Astrocyte of the spinal cord (primary cell): ENCODE results near the gene LRP4.

Experiments
- DNase-seq: peaks from one replicate; pipeline ENCODE4 v3.0.0; 2011; ENCODE audit warnings: low read depth, low spot score
- H3K4me3 ChIP-seq: 2 replicates; pipeline ENCODE4 v1.5.1; 2011; ENCODE audit warnings: low read depth, mild to moderate bottlenecking, low read length, moderate library complexity
- in situ Hi-C: cut with HindIII; loops from 2 replicates; pipeline ENCODE4 v1.10.0; 2017; ENCODE audit warnings: low sequenced_read_pairs
- TF ChIP-seq, protein P1 (sequence below): IDR thresholded peaks from 2 replicates; pipeline ENCODE4 v1.5.1; 2012; ENCODE audit warnings: low read depth, mild to moderate bottlenecking, low read length, inconsistent platforms

The LRP4 gene

GRCh38 chr11:46855863-46856262 lies 62.5 kb downstream of the LRP4 start:
- DNase-seq, result no peak
- TF ChIP-seq, protein P1, sequence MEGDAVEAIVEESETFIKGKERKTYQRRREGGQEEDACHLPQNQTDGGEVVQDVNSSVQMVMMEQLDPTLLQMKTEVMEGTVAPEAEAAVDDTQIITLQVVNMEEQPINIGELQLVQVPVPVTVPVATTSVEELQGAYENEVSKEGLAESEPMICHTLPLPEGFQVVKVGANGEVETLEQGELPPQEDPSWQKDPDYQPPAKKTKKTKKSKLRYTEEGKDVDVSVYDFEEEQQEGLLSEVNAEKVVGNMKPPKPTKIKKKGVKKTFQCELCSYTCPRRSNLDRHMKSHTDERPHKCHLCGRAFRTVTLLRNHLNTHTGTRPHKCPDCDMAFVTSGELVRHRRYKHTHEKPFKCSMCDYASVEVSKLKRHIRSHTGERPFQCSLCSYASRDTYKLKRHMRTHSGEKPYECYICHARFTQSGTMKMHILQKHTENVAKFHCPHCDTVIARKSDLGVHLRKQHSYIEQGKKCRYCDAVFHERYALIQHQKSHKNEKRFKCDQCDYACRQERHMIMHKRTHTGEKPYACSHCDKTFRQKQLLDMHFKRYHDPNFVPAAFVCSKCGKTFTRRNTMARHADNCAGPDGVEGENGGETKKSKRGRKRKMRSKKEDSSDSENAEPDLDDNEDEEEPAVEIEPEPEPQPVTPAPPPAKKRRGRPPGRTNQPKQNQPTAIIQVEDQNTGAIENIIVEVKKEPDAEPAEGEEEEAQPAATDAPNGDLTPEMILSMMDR, result no peak
- no peak overlapping the region for H3K4me3 ChIP-seq
- in situ Hi-C loops, result no loop called here

DNA sequence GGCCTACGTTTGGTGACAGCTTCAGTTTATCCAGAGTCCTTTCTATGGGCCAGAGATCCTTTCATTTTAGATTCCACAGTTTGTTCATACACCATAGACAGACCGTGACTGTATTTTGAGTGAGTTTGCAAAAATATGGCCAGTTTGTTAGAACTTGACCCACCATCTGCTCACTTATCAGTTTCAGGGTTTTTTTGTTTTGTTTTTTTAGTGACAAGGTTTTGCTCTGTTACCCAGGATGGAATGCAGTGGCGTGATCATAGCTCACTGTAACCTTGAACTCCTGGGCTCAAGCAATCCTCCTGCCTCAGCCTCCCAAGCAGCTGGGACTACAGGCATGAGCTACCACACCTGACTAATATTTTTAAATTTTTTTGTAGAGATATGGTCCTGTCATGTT lies 63.2 kb downstream of the LRP4 start:
- in situ Hi-C loops, result no loop called here
- no peak for DNase-seq
- H3K4me3 ChIP-seq, result no peak overlapping the region
- TF ChIP-seq, protein P1, result no peak

GRCh38 chr11:46850829-46851380 lies 67.4 kb downstream of the LRP4 start:
- DNase-seq, result no peak
- in situ Hi-C loops, result no loop called here
- TF ChIP-seq, protein P1, result no peak
- no peak overlapping the region for H3K4me3 ChIP-seq

- no peak overlapping the region for H3K4me3 ChIP-seq
- in situ Hi-C loops, result no loop called here
- no peak for DNase-seq
- TF ChIP-seq, protein P1, result no peak
These were observed 68.7 kb downstream of the LRP4 start for GRCh38 chr11:46849631-46850030.

- peak overlapping the region; percentile 94 for H3K4me3 ChIP-seq
- TF ChIP-seq, protein P1, result no peak
- no peak for DNase-seq
- in situ Hi-C loops, result no loop called here
These were observed 71.9 kb downstream of the LRP4 start for GRCh38 chr11:46846510-46846830.

DNA sequence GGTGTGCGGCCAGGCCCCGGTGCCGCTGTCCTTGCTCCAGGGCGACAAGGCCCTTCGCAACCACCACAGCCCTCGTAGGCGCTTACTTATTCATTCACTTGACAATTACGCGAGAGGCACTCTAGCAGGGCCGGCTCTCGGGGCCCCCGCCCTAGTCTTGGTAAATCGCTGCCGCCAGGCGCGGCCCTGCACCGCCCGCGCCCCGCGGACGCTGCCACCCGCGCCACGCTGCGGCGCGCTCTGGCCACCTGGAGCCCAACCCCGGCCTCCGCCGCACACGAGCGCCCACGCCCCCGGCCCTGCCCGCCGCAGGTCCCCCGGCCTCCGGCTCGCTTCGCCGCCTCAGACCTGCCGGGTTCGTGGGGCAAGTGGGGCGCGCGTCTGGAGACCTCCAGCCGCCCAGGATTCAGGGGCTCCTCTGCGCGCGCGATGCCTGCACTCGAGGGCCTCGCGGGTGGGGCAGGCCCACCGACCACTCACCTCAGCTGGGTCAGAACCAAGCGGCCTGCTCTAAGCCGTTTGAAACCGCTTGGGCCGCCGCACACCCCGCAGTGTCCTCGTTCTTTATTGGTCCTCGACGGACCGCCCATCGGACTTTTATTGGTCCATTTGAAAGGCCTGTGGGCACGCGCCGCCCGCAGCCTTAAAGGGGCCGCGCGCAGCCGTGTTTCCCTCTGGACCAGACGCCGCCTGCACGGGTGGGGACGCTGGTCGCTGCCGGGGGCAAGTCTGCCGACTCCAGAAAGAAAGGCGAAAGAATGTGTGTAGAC lies 72.4 kb downstream of the LRP4 start, which contains the start of gene CKAP5:
Gene CKAP5, minus strand, starts transcription at position 541 of the 770 bp plus-strand sequence. CDS start 25,049 bp downstream, outside the sequence.
- in situ Hi-C loops, result no loop called here
- peak within 1 kb of the TSS; percentile 94 for H3K4me3 ChIP-seq
- TF ChIP-seq, protein P1, result no peak
- peak; percentile 88 for DNase-seq

- in situ Hi-C loops, result no loop called here
- H3K4me3 ChIP-seq, result peak overlapping the region; percentile 94
- TF ChIP-seq, protein P1, result no peak
- no peak for DNase-seq
These were observed 73.0 kb downstream of the LRP4 start for GRCh38 chr11:46845440-46845739.
